NCI-H2227 treated with DMSO at 0.1 percent for 48 hours (cell line): Measurements from ENCODE around the gene GFPT2.

ENCODE experiments used
- DNase-seq: peaks from one replicate; lab custom pipeline; 2025; lab: John Stamatoyannopoulos, UW

The GFPT2 gene

DNA sequence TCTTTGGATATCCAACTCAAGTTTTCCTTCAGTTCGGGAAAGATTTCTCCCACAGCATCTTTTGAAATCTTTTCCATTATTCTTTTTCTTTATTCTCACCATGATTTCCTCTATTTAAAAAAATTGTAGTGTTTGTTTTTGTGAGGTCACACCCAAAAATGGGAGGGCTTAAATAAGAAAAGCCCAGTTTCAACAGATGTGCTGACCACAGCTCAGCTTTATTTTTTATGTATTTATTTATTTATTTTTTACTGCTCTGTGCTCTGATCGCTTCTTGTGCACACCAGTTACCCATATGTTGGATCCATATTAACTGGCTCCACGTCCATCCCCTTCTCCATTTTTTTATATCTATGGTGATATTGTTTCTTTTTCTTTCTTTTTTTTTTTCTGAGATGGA is 20.3 kb downstream of the GFPT2 start:
- DNase-seq = no peak

GRCh38 chr5:180332051-180332517 is 21.1 kb downstream of the GFPT2 start:
- no peak for DNase-seq

- no peak for DNase-seq
Observed at GRCh38 chr5:180331647-180331950, 21.5 kb downstream of the GFPT2 start.

GRCh38 chr5:180330810-180331646 is 22.1 kb downstream of the GFPT2 start:
- DNase-seq = no peak

DNA sequence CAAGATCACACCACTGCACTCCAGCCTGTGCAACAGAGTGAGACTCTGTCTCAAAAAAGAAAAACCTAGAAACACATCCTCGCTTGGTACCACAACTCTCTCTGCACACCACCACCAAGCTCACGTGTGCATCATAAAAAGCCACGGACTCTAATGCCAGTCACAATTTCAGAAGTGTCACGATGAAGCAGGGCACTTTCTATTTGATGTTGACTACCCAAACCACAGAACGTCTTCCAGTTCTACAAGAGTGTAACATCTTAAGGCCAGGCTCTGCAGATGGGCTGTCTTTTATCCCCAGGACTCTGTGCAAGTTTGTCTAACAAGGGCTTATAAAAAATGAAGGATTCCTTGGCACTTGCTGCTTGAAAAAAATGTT is 22.9 kb downstream of the GFPT2 start:
- no peak for DNase-seq

- no peak for DNase-seq
Observed at GRCh38 chr5:180329606-180330269, 23.4 kb downstream of the GFPT2 start.

GRCh38 chr5:180329138-180329435 is 24.0 kb downstream of the GFPT2 start:
- no peak for DNase-seq

DNA sequence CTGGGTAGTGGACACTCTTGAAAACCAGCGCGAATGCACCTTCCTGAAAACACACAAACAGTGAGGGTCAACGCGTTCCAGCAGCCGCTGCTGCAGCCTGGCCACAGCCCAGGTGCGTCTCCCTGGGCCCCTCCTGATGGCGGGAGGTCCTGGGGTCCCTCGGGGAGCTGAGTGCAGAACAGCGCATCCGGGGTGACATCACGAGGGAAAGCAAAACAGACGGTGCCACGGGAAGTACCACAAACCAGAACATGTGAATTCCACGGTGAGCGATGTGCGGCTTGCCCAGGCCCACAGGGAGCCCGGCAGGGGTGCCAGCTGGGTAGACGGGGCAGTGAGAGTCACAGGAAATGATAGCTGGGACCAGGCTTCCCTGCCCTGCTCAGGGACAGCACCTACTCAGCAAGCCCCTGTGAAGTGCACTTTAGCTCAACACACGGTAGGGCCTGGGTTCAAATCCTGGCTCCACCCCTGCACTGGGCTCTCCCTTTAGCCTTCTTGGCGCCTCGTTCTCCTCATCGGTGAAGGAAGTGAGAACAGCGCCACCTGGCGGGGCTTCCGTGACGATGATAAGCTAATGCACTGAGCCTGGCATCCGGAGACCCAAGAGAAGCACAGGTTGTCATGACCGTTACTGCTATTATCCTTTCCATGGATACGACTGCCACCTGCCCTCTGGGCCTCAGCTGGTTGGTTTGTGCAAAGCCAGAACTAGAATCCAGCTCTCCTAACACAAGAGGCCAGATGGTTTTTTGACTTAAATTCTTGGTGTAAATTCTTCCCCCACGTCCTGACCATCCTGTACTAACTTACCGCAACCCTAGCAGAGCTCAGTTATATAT is 24.6 kb downstream of the GFPT2 start:
- no peak for DNase-seq

- no peak for DNase-seq
Observed at GRCh38 chr5:180326989-180327565, 26.1 kb downstream of the GFPT2 start.

DNA sequence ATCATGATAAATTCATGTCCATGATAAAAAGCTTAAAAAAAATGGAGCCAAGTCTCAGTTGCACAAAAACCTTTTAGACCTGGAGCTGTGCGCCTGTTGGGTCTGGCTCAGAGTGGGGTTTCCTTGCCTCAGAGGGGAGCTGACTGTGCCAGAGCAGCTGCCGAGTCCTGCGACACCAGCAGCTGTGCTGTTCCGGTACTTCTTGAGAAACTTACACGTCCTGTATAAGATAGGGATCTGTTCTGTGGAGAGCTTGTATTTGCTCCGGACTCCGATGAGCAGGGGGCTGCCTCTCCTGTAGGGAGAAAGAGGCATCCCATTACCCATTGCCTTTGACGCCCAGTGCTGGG is 28.6 kb downstream of the GFPT2 start:
- DNase-seq = no peak

- no peak for DNase-seq
Observed at GRCh38 chr5:180323941-180324600, 29.1 kb downstream of the GFPT2 start.

GRCh38 chr5:180323160-180323559 is 30.0 kb downstream of the GFPT2 start:
- DNase-seq = peak; percentile 14

GRCh38 chr5:180318456-180319089 is 34.6 kb downstream of the GFPT2 start:
- DNase-seq = no peak

GRCh38 chr5:180316586-180316985 is 36.5 kb downstream of the GFPT2 start:
- no peak for DNase-seq

DNA sequence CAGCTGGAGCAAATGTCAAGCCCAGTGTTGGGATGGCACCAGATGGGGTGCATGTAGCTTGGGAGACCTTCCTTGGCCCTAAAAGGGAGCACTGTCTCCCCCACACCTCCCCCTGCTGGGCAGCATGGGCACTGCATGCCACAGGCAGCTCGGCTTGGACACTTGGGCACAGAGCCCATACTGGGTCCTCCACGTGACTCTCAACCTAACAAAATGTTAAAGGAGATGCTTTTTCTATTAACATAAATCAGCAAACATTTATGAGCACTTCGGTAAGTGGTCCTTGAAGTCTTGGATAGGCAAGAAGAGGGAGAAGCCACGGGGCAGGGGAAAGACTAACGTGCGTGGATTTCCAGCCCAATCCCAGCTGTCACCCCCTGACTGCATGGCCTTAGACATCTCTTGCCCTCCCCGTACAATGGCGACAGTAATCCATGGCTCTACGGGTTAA is 37.3 kb downstream of the GFPT2 start:
- DNase-seq = no peak

- DNase-seq = peak; percentile 79
Observed at GRCh38 chr5:180313677-180314505, 39.2 kb downstream of the GFPT2 start.

- DNase-seq = no peak
Observed at GRCh38 chr5:180311216-180311615, 41.9 kb downstream of the GFPT2 start.

- no peak for DNase-seq
Observed at GRCh38 chr5:180306796-180307195, 46.3 kb downstream of the GFPT2 start.

GRCh38 chr5:180305481-180305880 is 47.7 kb downstream of the GFPT2 start:
- peak; percentile 7 for DNase-seq
